ENCODE results near the gene KMT2C.

DNA sequence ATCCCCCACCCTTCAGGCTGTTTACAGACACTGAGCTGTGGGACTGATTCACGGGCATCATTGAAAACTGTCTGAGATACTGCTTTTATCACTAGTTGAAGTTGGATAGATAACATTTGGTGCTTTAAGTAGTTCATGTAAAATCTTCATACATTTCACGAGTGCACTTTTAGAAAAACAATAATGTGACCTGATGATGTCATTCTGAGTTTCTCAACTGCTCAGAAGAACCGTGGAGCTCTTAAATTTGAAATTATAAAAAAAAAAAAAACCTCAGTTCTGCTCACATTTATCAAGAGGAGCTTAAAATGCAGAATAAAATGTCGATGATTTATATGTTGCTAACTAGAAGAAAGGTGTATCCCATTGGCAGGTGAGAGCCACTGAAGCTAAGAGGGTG lies 328.8 kb downstream of the KMT2C start:
- TF ChIP-seq ZNF565 (CRISPR knock-in tag; conservative IDR thresholded peaks at IDR 0.05; ENCODE audit: low read depth) (no peak), ZC3H10 (CRISPR knock-in tag; IDR thresholded peaks at IDR 0.05) (no peak), ZNF8 (CRISPR knock-in tag; IDR thresholded peaks at IDR 0.05) (no peak), TCF4 (CRISPR knock-in tag; IDR thresholded peaks at IDR 0.05; ENCODE audit: borderline replicate concordance) (no peak), PPARA (CRISPR knock-in tag; IDR thresholded peaks at IDR 0.05; ENCODE audit: borderline replicate concordance) (no peak), ARNTL (CRISPR knock-in tag; IDR thresholded peaks at IDR 0.05; ENCODE audit: borderline replicate concordance, low read depth) (no peak), RARB (CRISPR knock-in tag; IDR thresholded peaks at IDR 0.05) (no peak)
- TF ChIP-seq, protein P1, sequence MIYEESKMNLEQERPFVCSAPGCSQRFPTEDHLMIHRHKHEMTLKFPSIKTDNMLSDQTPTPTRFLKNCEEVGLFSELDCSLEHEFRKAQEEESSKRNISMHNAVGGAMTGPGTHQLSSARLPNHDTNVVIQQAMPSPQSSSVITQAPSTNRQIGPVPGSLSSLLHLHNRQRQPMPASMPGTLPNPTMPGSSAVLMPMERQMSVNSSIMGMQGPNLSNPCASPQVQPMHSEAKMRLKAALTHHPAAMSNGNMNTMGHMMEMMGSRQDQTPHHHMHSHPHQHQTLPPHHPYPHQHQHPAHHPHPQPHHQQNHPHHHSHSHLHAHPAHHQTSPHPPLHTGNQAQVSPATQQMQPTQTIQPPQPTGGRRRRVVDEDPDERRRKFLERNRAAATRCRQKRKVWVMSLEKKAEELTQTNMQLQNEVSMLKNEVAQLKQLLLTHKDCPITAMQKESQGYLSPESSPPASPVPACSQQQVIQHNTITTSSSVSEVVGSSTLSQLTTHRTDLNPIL (CRISPR knock-in tag; IDR thresholded peaks at IDR 0.05; ENCODE audit: low read depth) = no peak
- TF ChIP-seq, protein P2, sequence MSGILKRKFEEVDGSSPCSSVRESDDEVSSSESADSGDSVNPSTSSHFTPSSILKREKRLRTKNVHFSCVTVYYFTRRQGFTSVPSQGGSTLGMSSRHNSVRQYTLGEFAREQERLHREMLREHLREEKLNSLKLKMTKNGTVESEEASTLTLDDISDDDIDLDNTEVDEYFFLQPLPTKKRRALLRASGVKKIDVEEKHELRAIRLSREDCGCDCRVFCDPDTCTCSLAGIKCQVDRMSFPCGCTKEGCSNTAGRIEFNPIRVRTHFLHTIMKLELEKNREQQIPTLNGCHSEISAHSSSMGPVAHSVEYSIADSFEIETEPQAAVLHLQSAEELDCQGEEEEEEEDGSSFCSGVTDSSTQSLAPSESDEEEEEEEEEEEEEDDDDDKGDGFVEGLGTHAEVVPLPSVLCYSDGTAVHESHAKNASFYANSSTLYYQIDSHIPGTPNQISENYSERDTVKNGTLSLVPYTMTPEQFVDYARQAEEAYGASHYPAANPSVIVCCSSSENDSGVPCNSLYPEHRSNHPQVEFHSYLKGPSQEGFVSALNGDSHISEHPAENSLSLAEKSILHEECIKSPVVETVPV (CRISPR knock-in tag; IDR thresholded peaks at IDR 0.05) = no peak
- TF ChIP-seq, protein P3, sequence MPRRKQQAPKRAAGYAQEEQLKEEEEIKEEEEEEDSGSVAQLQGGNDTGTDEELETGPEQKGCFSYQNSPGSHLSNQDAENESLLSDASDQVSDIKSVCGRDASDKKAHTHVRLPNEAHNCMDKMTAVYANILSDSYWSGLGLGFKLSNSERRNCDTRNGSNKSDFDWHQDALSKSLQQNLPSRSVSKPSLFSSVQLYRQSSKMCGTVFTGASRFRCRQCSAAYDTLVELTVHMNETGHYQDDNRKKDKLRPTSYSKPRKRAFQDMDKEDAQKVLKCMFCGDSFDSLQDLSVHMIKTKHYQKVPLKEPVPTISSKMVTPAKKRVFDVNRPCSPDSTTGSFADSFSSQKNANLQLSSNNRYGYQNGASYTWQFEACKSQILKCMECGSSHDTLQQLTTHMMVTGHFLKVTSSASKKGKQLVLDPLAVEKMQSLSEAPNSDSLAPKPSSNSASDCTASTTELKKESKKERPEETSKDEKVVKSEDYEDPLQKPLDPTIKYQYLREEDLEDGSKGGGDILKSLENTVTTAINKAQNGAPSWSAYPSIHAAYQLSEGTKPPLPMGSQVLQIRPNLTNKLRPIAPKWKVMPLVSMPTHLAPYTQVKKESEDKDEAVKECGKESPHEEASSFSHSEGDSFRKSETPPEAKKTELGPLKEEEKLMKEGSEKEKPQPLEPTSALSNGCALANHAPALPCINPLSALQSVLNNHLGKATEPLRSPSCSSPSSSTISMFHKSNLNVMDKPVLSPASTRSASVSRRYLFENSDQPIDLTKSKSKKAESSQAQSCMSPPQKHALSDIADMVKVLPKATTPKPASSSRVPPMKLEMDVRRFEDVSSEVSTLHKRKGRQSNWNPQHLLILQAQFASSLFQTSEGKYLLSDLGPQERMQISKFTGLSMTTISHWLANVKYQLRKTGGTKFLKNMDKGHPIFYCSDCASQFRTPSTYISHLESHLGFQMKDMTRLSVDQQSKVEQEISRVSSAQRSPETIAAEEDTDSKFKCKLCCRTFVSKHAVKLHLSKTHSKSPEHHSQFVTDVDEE (CRISPR knock-in tag; IDR thresholded peaks at IDR 0.05) = no peak
